Mesendoderm (in vitro differentiated cells): Measurements from ENCODE around the gene NEURL1B. TPM values are rescaled to one million over a fixed set of nuclear protein-coding genes. Genes with fewer than 3 reads are reported as not detected.

ENCODE experiments used
- DNase-seq: peaks from one replicate; pipeline ENCODE4 v3.0.0; 2013
- H2AK5ac ChIP-seq: 2 replicates; pipeline ENCODE4 v1.6.1; 2013; ENCODE audit warnings: low read length, inconsistent platforms
- H2BK120ac ChIP-seq: 2 replicates; pipeline ENCODE4 v1.6.1; 2013; ENCODE audit warnings: low read depth, mild to moderate bottlenecking, low read length, moderate library complexity, mixed read lengths
- H2BK15ac ChIP-seq: replicated peaks from 2 replicates; pipeline ENCODE4 v1.6.1; 2013; ENCODE audit warnings: low read depth, mild to moderate bottlenecking, moderate library complexity
- H2BK5ac ChIP-seq: 2 replicates; pipeline ENCODE4 v1.6.1; 2013; ENCODE audit warnings: low read length, inconsistent platforms
- H3K18ac ChIP-seq: 2 replicates; pipeline ENCODE4 v1.6.1; 2013; ENCODE audit warnings: mild to moderate bottlenecking, low read length, mixed read lengths
- H3K23ac ChIP-seq: one replicate; pipeline ENCODE4 v1.6.1; 2013; ENCODE audit warnings: low read length
- H3K27ac ChIP-seq: 2 replicates; pipeline ENCODE4 v1.5.1; 2013; ENCODE audit warnings: low read depth, mild to moderate bottlenecking, inconsistent platforms, low read length, moderate library complexity
- H3K27me3 ChIP-seq: 2 replicates; pipeline ENCODE4 v1.6.1; 2013; ENCODE audit warnings: low read length, control low read depth, mild to moderate bottlenecking, inconsistent platforms; ENCODE audit not compliant: insufficient read depth, poor library complexity
- H3K36me3 ChIP-seq: 2 replicates; pipeline ENCODE4 v1.6.1; 2013; ENCODE audit warnings: low read length, inconsistent platforms; ENCODE audit not compliant: control insufficient read depth, insufficient read depth
- H3K4ac ChIP-seq: one replicate; pipeline ENCODE4 v1.6.1; 2013; ENCODE audit warnings: low read depth, mild to moderate bottlenecking, low read length, moderate library complexity
- H3K4me1 ChIP-seq: 2 replicates; pipeline ENCODE4 v1.6.1; 2013; ENCODE audit warnings: low read depth, low read length, inconsistent platforms; ENCODE audit not compliant: control insufficient read depth
- H3K4me2 ChIP-seq: 2 replicates; pipeline ENCODE4 v1.6.1; 2013; ENCODE audit warnings: low read length
- H3K4me3 ChIP-seq: 2 replicates; pipeline ENCODE4 v1.5.1; 2013; ENCODE audit warnings: mild to moderate bottlenecking, low read length
- H3K56ac ChIP-seq: one replicate; pipeline ENCODE4 v1.6.1; 2013; ENCODE audit warnings: low read length
- H3K79me1 ChIP-seq: 2 replicates; pipeline ENCODE4 v1.6.1; 2013; ENCODE audit warnings: low read length, inconsistent platforms
- H3K79me2 ChIP-seq: 2 replicates; pipeline ENCODE4 v1.6.1; 2013; ENCODE audit warnings: mild to moderate bottlenecking, low read length; ENCODE audit not compliant: control insufficient read depth, insufficient read depth
- H3K9ac ChIP-seq: 2 replicates; pipeline ENCODE4 v1.6.1; 2013; ENCODE audit warnings: low read length, inconsistent platforms
- H4K5ac ChIP-seq: one replicate; pipeline ENCODE4 v1.6.1; 2013; ENCODE audit warnings: low read length
- H4K8ac ChIP-seq: one replicate; pipeline ENCODE4 v1.6.1; 2013; ENCODE audit warnings: low read depth, mild to moderate bottlenecking, control low read depth, low read length, moderate library complexity
- WGBS: extraction: QIAGEN DNeasy Blood & Tissue Kit; methylation state at CpG from one replicate; pipeline ENCODE4 v1.1.7; 2013; ENCODE audit warnings: low lambda C conversion rate, missing lambda C conversion rate; ENCODE audit not compliant: insufficient coverage; ENCODE audit errors: extremely low coverage; 5-methylcytosine and 5-hydroxymethylcytosine counted together
- polyA plus RNA-seq, 2 experiments: library from polyadenylated mRNA; stranded (reverse); fragments of 200-250 nt; gene quantifications; one replicate each; pipeline ENCODE4 v1.2.3, GENCODE V29; 2013

NEURL1B gene, protein sequence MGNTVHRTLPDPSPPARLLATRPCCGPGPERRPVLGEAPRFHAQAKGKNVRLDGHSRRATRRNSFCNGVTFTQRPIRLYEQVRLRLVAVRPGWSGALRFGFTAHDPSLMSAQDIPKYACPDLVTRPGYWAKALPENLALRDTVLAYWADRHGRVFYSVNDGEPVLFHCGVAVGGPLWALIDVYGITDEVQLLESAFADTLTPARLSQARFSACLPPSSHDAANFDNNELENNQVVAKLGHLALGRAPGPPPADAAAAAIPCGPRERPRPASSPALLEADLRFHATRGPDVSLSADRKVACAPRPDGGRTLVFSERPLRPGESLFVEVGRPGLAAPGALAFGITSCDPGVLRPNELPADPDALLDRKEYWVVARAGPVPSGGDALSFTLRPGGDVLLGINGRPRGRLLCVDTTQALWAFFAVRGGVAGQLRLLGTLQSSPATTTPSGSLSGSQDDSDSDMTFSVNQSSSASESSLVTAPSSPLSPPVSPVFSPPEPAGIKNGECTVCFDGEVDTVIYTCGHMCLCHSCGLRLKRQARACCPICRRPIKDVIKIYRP
- polyA plus RNA-seq (2013, experiment 1 of 2), result 4.4 TPM
- polyA plus RNA-seq (2013, experiment 2 of 2), result 4.5 TPM

DNA sequence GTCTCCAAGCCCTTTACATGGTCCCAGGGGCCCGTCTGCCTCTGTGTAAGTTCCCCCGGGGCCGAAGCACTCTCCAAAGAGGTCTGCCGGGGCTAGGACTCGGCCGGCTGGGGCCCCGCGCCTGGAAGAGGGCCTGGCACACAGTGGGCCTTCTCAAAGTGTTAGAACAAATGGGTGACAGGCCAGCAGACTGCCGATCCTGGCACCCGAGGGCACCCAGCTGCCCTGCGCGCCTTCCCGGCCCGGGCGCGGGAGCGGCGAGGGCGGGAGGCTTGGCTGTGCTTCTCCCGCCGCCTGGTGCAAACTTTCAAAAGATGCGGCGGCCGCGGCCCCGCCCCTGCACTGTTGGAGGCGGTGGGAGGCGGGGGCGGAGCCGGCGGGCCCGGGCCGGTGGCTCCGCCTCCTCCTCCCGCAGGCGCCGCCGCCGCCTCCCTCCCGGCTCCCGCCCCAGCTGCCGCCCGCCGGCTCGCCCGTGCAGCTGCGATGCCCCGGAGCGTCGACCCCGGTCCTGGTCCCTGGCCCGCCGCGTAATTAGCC lies at the start of gene NEURL1B:
TSS of gene NEURL1B (plus strand) at position 442 of the 537 bp plus-strand sequence. CDS start 144 bp downstream, outside the sequence.
- H2AK5ac ChIP-seq, result no peak within 1 kb of the TSS
- peak within 1 kb of the TSS; percentile 89 for H3K23ac ChIP-seq
- no peak within 1 kb of the TSS for H2BK120ac ChIP-seq
- peak within 1 kb of the TSS; percentile 83 for H3K4me2 ChIP-seq
- H3K56ac ChIP-seq, result peak within 1 kb of the TSS; percentile 82
- H3K18ac ChIP-seq, result peak within 1 kb of the TSS; percentile 57
- no peak within 1 kb of the TSS for H3K27ac ChIP-seq
- peak; percentile 78 for DNase-seq
- no peaks in the 10 kb centered on the region for H3K36me3 ChIP-seq
- H3K4me1 ChIP-seq, result no peaks in the 10 kb centered on the region
- peak within 1 kb of the TSS; percentile 77 for H3K9ac ChIP-seq
- no CpG with 5 or more reads among the region's 54 CpGs for WGBS
- no peaks in the 10 kb centered on the region for H3K79me2 ChIP-seq
- H2BK15ac ChIP-seq, result no peak within 1 kb of the TSS
- H4K8ac ChIP-seq, result no peak within 1 kb of the TSS
- H3K79me1 ChIP-seq, result peaks cover 2% of the 10 kb centered on the region
- H3K27me3 ChIP-seq, result peaks cover 2% of the 10 kb centered on the region
- peak within 1 kb of the TSS; percentile 46 for H3K4me3 ChIP-seq
- no peak within 1 kb of the TSS for H3K4ac ChIP-seq
- H2BK5ac ChIP-seq, result no peak within 1 kb of the TSS
- H4K5ac ChIP-seq, result no peak within 1 kb of the TSS

DNA sequence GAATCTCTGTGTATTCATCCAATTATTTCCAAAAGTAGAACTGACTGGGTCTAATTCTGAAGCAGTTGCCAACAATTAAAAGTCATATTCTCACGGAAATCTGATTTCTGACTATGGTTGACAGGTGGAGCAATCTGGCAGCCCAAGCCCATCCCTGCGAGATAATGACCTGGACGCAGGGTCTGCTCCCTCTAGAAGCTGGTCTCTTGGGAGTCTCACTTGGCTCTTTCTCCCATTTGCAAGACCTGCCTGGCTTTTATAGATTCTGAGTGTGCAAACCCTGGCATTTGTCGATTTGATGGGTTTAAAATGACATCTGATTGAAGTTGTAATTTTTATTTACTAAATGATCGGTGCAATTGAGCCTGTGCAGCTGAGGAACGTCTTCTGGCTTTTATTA lies 49.4 kb upstream of the NEURL1B start:
- Histone ChIP-seq H4K8ac (no peak overlapping the region), H3K18ac (no peak overlapping the region), H3K27ac (no peak overlapping the region), H3K56ac (no peak overlapping the region), H3K9ac (no peak overlapping the region), H4K5ac (no peak overlapping the region), H3K79me1 (no peaks in the 10 kb centered on the region), H3K36me3 (no peaks in the 10 kb centered on the region), H2AK5ac (no peak overlapping the region), H3K4me2 (no peak overlapping the region), H3K27me3 (no peaks in the 10 kb centered on the region), H3K23ac (no peak overlapping the region), H3K79me2 (no peaks in the 10 kb centered on the region), H2BK5ac (no peak overlapping the region), H3K4ac (no peak overlapping the region), H3K4me3 (no peak overlapping the region), H3K4me1 (no peaks in the 10 kb centered on the region), H2BK120ac (no peak overlapping the region), H2BK15ac (no peak overlapping the region)
- no CpG with 5 or more reads among the region's 6 CpGs for WGBS
- DNase-seq, result no peak

DNA sequence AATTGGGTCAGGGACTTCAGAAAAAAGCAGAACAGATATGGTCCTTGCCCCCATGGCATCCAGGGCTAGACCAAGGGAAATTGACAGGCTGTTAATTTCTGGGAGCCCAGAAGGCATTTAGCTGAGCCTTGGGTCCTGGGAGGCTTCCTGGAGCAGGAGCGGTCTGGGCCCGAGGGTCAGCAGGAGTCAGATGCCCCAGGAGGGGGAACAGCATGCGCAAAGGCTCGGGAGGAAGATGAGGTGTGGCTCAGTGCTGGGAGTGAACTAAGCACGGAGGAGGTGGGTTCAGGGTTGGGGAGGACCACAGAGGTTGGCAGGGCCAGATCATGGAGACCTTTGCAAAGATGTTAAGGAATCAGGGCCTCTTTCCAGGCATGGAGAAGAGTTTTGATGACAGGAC lies 48.2 kb upstream of the NEURL1B start:
- Histone ChIP-seq H3K36me3 (no peaks in the 10 kb centered on the region), H3K56ac (no peak overlapping the region), H3K79me1 (no peaks in the 10 kb centered on the region), H3K27ac (no peak overlapping the region), H3K4me2 (no peak overlapping the region), H2AK5ac (no peak overlapping the region), H3K23ac (no peak overlapping the region), H3K4me1 (no peaks in the 10 kb centered on the region), H3K4ac (no peak overlapping the region), H2BK5ac (no peak overlapping the region), H3K79me2 (no peaks in the 10 kb centered on the region), H2BK15ac (no peak overlapping the region), H3K27me3 (no peaks in the 10 kb centered on the region), H4K5ac (no peak overlapping the region), H4K8ac (no peak overlapping the region), H3K9ac (no peak overlapping the region), H3K18ac (no peak overlapping the region), H2BK120ac (no peak overlapping the region), H3K4me3 (no peak overlapping the region)
- no CpG with 5 or more reads among the region's 5 CpGs for WGBS
- no peak for DNase-seq

DNA sequence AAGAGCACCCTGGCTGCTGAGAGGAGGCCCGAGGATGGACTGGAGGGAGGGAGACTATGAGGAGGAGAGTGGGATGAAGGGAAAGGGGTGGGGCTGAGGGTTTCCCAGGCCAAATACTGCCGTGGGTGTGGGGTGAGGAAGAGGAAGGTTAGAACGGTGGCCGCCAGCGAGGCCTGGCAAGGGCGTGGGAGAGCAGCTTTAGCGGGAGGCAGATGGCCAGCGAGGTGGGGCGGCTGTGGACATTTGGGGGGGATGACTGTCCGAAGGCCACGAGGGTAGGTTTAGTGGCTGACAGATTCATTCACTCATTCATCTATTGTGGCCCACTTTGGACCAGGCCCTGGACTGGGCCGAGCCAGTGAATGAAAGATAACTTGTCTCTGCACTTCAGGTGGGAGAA lies 47.8 kb upstream of the NEURL1B start:
- Histone ChIP-seq H2BK5ac (no peak overlapping the region), H3K18ac (no peak overlapping the region), H2BK15ac (no peak overlapping the region), H3K4ac (no peak overlapping the region), H4K8ac (no peak overlapping the region), H3K56ac (no peak overlapping the region), H3K79me2 (no peaks in the 10 kb centered on the region), H2AK5ac (no peak overlapping the region), H3K79me1 (no peaks in the 10 kb centered on the region), H3K36me3 (no peaks in the 10 kb centered on the region), H3K23ac (peak overlapping the region; percentile 37), H3K27me3 (no peaks in the 10 kb centered on the region), H3K4me1 (no peaks in the 10 kb centered on the region), H2BK120ac (no peak overlapping the region), H3K4me3 (no peak overlapping the region), H3K27ac (no peak overlapping the region), H3K4me2 (no peak overlapping the region), H4K5ac (no peak overlapping the region), H3K9ac (no peak overlapping the region)
- no peak for DNase-seq
- no CpG with 5 or more reads among the region's 12 CpGs for WGBS

DNA sequence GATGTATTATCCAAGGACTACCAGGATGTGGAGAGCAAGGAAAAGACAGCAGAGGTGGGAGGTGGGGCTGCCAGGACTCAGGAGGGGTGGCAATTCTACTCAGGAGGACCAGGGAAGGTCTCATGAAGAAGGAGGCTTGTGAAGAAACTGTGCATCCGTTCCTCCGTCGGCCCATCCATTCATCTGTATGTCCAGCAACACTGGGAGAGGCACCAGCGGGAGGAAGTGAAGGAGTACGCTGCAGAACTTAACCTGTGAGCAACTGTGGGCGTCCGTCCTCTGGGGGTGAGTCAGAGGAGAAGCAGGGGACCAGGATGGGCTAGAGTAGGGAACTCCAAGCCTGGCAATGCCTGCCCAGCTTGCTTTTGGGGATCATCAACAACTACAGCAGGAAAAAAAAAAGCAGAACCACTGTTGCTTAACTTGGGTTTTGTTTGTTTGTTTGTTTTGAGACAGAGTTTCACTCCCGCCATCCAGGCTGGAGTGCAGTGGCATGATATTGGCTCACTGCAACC lies 47.3 kb upstream of the NEURL1B start:
- H3K27ac ChIP-seq, result no peak overlapping the region
- no peak overlapping the region for H2BK5ac ChIP-seq
- H3K9ac ChIP-seq, result no peak overlapping the region
- H3K18ac ChIP-seq, result no peak overlapping the region
- H4K5ac ChIP-seq, result no peak overlapping the region
- no peaks in the 10 kb centered on the region for H3K27me3 ChIP-seq
- no peak overlapping the region for H3K4me3 ChIP-seq
- H3K79me2 ChIP-seq, result no peaks in the 10 kb centered on the region
- no peaks in the 10 kb centered on the region for H3K36me3 ChIP-seq
- no peaks in the 10 kb centered on the region for H3K4me1 ChIP-seq
- no CpG with 5 or more reads among the region's 8 CpGs for WGBS
- H2BK15ac ChIP-seq, result no peak overlapping the region
- no peak overlapping the region for H3K4me2 ChIP-seq
- H2BK120ac ChIP-seq, result no peak overlapping the region
- H3K4ac ChIP-seq, result no peak overlapping the region
- no peak overlapping the region for H4K8ac ChIP-seq
- DNase-seq, result no peak
- H2AK5ac ChIP-seq, result no peak overlapping the region
- H3K79me1 ChIP-seq, result no peaks in the 10 kb centered on the region
- H3K23ac ChIP-seq, result peak overlapping the region; percentile 37
- H3K56ac ChIP-seq, result no peak overlapping the region
